Measurements from ENCODE around the gene ZCCHC24.

GRCh38 chr10:79346388-79347225 lies 98.8 kb downstream of the ZCCHC24 start:
- TF ChIP-seq SP1 (IDR thresholded peaks at IDR 0.05; ENCODE audit: low read depth, low read length) (no peak), CTCF (IDR thresholded peaks at IDR 0.05; ENCODE audit: control extremely low read depth in 1 of 3, insufficient read depth in 1 of 3, low read depth in 1 of 3, low read length in 3 of 3) (no peak), EP300 (IDR thresholded peaks at IDR 0.05; ENCODE audit: borderline replicate concordance in 1 of 2, low read depth in 2 of 2, low read length in 2 of 2) (no peak), RXRA (IDR thresholded peaks at IDR 0.05; ENCODE audit: insufficient read depth, low read depth, low read length) (no peak), MAFK (IDR thresholded peaks at IDR 0.05; ENCODE audit: low read depth, low read length) (no peak), RAD21 (IDR thresholded peaks at IDR 0.05 in 1 of 2, conservative IDR thresholded peaks at IDR 0.05 in 1 of 2; ENCODE audit: low read depth in 2 of 2, low read length in 2 of 2) (no peak), GABPA (IDR thresholded peaks at IDR 0.05; ENCODE audit: borderline replicate concordance, insufficient read depth, low read length) (no peak), EZH2 (IDR thresholded peaks at IDR 0.05; ENCODE audit: low read depth, low read length, severe bottlenecking) (no peak)
- TF ChIP-seq, protein P1, sequence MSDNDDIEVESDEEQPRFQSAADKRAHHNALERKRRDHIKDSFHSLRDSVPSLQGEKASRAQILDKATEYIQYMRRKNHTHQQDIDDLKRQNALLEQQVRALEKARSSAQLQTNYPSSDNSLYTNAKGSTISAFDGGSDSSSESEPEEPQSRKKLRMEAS (IDR thresholded peaks at IDR 0.05): no peak
